GM21723 (cell line): ENCODE data around the gene RAB20.

Experiments used
- ATAC-seq: cut with Tn5 transposase; IDR thresholded peaks from one replicate; pipeline ENCODE4 v1.9.1; 2021; ENCODE audit warnings: mild to moderate bottlenecking, moderate library complexity; ENCODE audit not compliant: unreplicated experiment

Gene RAB20

GRCh38 chr13:110474713-110475112, 86.8 kb downstream of the RAB20 start:
- no peak for ATAC-seq
